HepG2 (cell line): ENCODE measurements around the gene COPZ2. TPM values are rescaled to one million over a fixed set of nuclear protein-coding genes. Genes with fewer than 3 reads are reported as not detected.
A peak's percentile ranks its signal among the peaks of the same experiment; 100 is the strongest.

Experiments
- ATAC-seq: fragments of 200-7000 bp; cut with Tn5 transposase; 3 replicates; pipeline ENCODE4 v1.9.1; 2020; ENCODE audit warnings: mild to moderate bottlenecking, moderate library complexity
- BruUV-seq: library from RNA; stranded (reverse); fragments of 400-500 nt; replicated peaks from 2 replicates; lab custom pipeline; 2021; lab: Mats Ljungman, UMichigan
- CTCF ChIA-PET: fragments of 300-600 bp; formaldehyde crosslinking; extraction: SDS; loops from one replicate; lab custom pipeline; 2021; ENCODE audit warnings: low total read pairs, inconsistent platforms, low intra/inter-chr PET ratio; lab: Yijun Ruan, JAX
- POLR2A ChIA-PET: fragments of 350-600 bp; sonication (Branson Sonifier 250); formaldehyde crosslinking; loops from one replicate; lab custom pipeline; 2020; ENCODE audit warnings: antibody characterized with exemption, inconsistent platforms; lab: Yijun Ruan, JAX
- DNase-seq: peaks from one replicate; pipeline ENCODE4 v3.0.0-alpha.2; 2015; ENCODE audit warnings: low spot score
- FAIRE-seq: peaks from 3 replicates; lab custom pipeline; 2011; peaks lifted over from hg19 to GRCh38; lab: Jason Lieb, UNC
- H2AFZ ChIP-seq: one replicate; pipeline ENCODE4 v1.6.1; 2011; ENCODE audit warnings: low read length, inconsistent platforms
- H3K27ac ChIP-seq: fragments of 300-600 bp; 3 replicates; pipeline ENCODE4 v1.8.0; 2011; ENCODE audit warnings: mixed run types, mild to moderate bottlenecking, mixed read lengths, low read length, inconsistent platforms; ENCODE audit not compliant: insufficient read depth; ENCODE audit errors: extremely low read length
- H3K27me3 ChIP-seq, 2 experiments: fragments of 200-600 bp in 1 of 2; 2 replicates in 1 of 2; 3 replicates in 1 of 2; pipeline versions ENCODE4 v1.6.0 to v1.8.0; 2011; ENCODE audit warnings: low read length in 2 of 2, mild to moderate bottlenecking in 2 of 2, moderate library complexity in 2 of 2, inconsistent platforms in 1 of 2; ENCODE audit not compliant: insufficient read depth in 2 of 2, control insufficient read depth in 1 of 2
- H3K36me3 ChIP-seq, 2 experiments: fragments of 200-600 bp in 1 of 2; replicated peaks in 1 of 2; 2 replicates in 1 of 2; 3 replicates in 1 of 2; pipeline versions ENCODE4 v1.5.1 to v1.8.0; 2011; ENCODE audit warnings: low read length in 2 of 2, inconsistent platforms in 1 of 2; ENCODE audit not compliant: insufficient read depth in 2 of 2, control insufficient read depth in 1 of 2
- H3K4me1 ChIP-seq: 2 replicates; pipeline ENCODE4 v1.5.1; 2012; ENCODE audit warnings: low read length, inconsistent platforms; ENCODE audit not compliant: insufficient read depth
- H3K4me2 ChIP-seq: 2 replicates; pipeline ENCODE4 v1.6.0; 2011; ENCODE audit warnings: low read depth, low read length, inconsistent platforms
- H3K4me3 ChIP-seq, 3 experiments: fragments of 200-600 bp in 1 of 3; sonication (generic), shearing (Covaris generic) in 1 of 3; replicated peaks in 1 of 3; 2 replicates each; pipeline ENCODE4 v1.5.1; 2011 to 2016; ENCODE audit warnings: low read length in 3 of 3, inconsistent platforms in 2 of 3, low read depth in 2 of 3, mild to moderate bottlenecking in 2 of 3, control low read depth in 1 of 3, mixed read lengths in 1 of 3; ENCODE audit not compliant: insufficient read depth in 1 of 3
- H3K79me2 ChIP-seq: one replicate; pipeline ENCODE4 v1.6.1; 2011; ENCODE audit warnings: low read length, inconsistent platforms; ENCODE audit not compliant: insufficient read depth
- H3K9ac ChIP-seq: 2 replicates; pipeline ENCODE4 v1.6.0; 2011; ENCODE audit warnings: mild to moderate bottlenecking, low read depth, low read length, inconsistent platforms; ENCODE audit not compliant: insufficient read depth
- H3K9me3 ChIP-seq: 2 replicates; pipeline ENCODE4 v1.5.1; 2012; ENCODE audit warnings: mild to moderate bottlenecking, low read length
- H4K20me1 ChIP-seq: 2 replicates; pipeline ENCODE4 v1.6.0; 2011; ENCODE audit warnings: inconsistent platforms, mild to moderate bottlenecking, low read length, moderate library complexity; ENCODE audit not compliant: insufficient read depth
- AHR ChIP-seq: IDR thresholded peaks from 2 replicates; pipeline ENCODE4 v1.6.1; 2018; ENCODE audit warnings: missing genetic modification reagents, missing compliant biosample characterization
- CAMTA2 ChIP-seq: sonication (generic); formaldehyde crosslinking; IDR thresholded peaks from 2 replicates; pipeline ENCODE4 v1.4.0; 2020; ENCODE audit warnings: mild to moderate bottlenecking, missing genetic modification reagents, borderline replicate concordance
- ERF ChIP-seq: IDR thresholded peaks from 2 replicates; pipeline ENCODE4 v1.6.1; 2018; ENCODE audit warnings: missing biosample characterization, missing genetic modification reagents
- EZH2 ChIP-seq: conservative IDR thresholded peaks from 2 replicates; pipeline ENCODE4 v1.6.1; 2012; ENCODE audit warnings: mild to moderate bottlenecking, low read depth, low read length, moderate library complexity
- GABPB1 ChIP-seq: IDR thresholded peaks from 2 replicates; pipeline ENCODE4 v1.6.1; 2016; ENCODE audit warnings: mild to moderate bottlenecking, missing genetic modification reagents, moderate library complexity, missing compliant biosample characterization
- KLF9 ChIP-seq: IDR thresholded peaks from 2 replicates; pipeline ENCODE4 v1.6.1; 2016; ENCODE audit warnings: low read depth
- MAFG ChIP-seq: sonication (generic); formaldehyde crosslinking; IDR thresholded peaks from 2 replicates; pipeline ENCODE4 v1.5.1; 2020; ENCODE audit warnings: mild to moderate bottlenecking, missing genetic modification reagents
- NR2F2 ChIP-seq: IDR thresholded peaks from 2 replicates; pipeline ENCODE4 v1.6.1; 2012; ENCODE audit warnings: low read depth, inconsistent platforms, borderline replicate concordance
- ONECUT2 ChIP-seq: sonication (generic); formaldehyde crosslinking; IDR thresholded peaks from 2 replicates; pipeline ENCODE4 v1.4.0; 2020; ENCODE audit warnings: missing genetic modification reagents
- POGZ ChIP-seq: sonication (generic); formaldehyde crosslinking; IDR thresholded peaks from 2 replicates; pipeline ENCODE4 v1.4.0; 2020; ENCODE audit warnings: mild to moderate bottlenecking, missing genetic modification reagents
- RCOR2 ChIP-seq: IDR thresholded peaks from 2 replicates; pipeline ENCODE4 v1.6.1; 2016; ENCODE audit warnings: missing biosample characterization, missing genetic modification reagents
- SETDB1 ChIP-seq: sonication (generic); formaldehyde crosslinking; IDR thresholded peaks from 2 replicates; pipeline ENCODE4 v1.5.1; 2020; ENCODE audit warnings: missing genetic modification reagents, mild to moderate bottlenecking, borderline replicate concordance
- SIN3A ChIP-seq: IDR thresholded peaks from 2 replicates; pipeline ENCODE4 v1.6.1; 2011; ENCODE audit warnings: low read depth, mild to moderate bottlenecking, control low read depth, low read length, borderline replicate concordance
- ZFP41 ChIP-seq: sonication (generic); formaldehyde crosslinking; IDR thresholded peaks from 2 replicates; pipeline ENCODE4 v1.4.0; 2020; ENCODE audit warnings: mild to moderate bottlenecking, missing genetic modification reagents, borderline replicate concordance
- ZFP82 ChIP-seq: sonication (generic); formaldehyde crosslinking; IDR thresholded peaks from 2 replicates; pipeline ENCODE4 v1.5.1; 2020; ENCODE audit warnings: mild to moderate bottlenecking, missing genetic modification reagents, borderline replicate concordance
- ZNF703 ChIP-seq: sonication (generic); formaldehyde crosslinking; IDR thresholded peaks from 2 replicates; pipeline ENCODE4 v1.5.1; 2020; ENCODE audit warnings: missing genetic modification reagents, mild to moderate bottlenecking, moderate library complexity, borderline replicate concordance
- ZNF879 ChIP-seq: sonication (generic); formaldehyde crosslinking; IDR thresholded peaks from 2 replicates; pipeline ENCODE4 v1.8.1; 2023; ENCODE audit warnings: missing genetic modification reagents
- WGBS: methylation state at CpG from one replicate; pipeline ENCODE4 v1.1.6; 2017; ENCODE audit warnings: low lambda C conversion rate; 5-methylcytosine and 5-hydroxymethylcytosine counted together
- in situ Hi-C: cut with HindIII; loops from 2 replicates; pipeline ENCODE4 v1.10.0; 2017; ENCODE audit warnings: low pct_unique_long_range_greater_than_20kb; ENCODE audit not compliant: extremely low pct_ligation_motif_present
- intact Hi-C: fragments of 100-400 bp; cut with micrococcal nuclease; formaldehyde crosslinking; loops from one replicate; pipeline ENCODE4 v1.10.0; 2022; ENCODE audit not compliant: unreplicated experiment
- polyA plus RNA-seq, 8 experiments: library from polyadenylated mRNA; depleted of rRNA in 3 of 8; stranded (reverse) in 7 of 8; unstranded in 1 of 8; fragments of >200 nt; fragmentation: Illumina TruSeq in 4 of 8; extraction: Trizol in 4 of 8; gene quantifications; 2 replicates each; pipeline versions ENCODE4 v1.2.1 to v1.2.3, GENCODE V29; 2011 to 2016; ENCODE audit warnings: low read depth in 4 of 8, missing spikeins in 1 of 8, mixed read lengths in 1 of 8; ENCODE audit not compliant: insufficient read depth in 1 of 8
- total RNA-seq, 5 experiments: library from RNA; depleted of rRNA; stranded (reverse); fragments of >200 nt; fragmentation: Illumina TruSeq; extraction: Trizol; gene quantifications; 2 replicates each; pipeline ENCODE4 v1.2.3, GENCODE V29; 2016; ENCODE audit warnings: low read depth in 1 of 5
- TF ChIP-seq, protein P1 (sequence below): sonication (generic); formaldehyde crosslinking; IDR thresholded peaks from 2 replicates; pipeline ENCODE4 v1.4.0; 2020; ENCODE audit warnings: mild to moderate bottlenecking, missing genetic modification reagents
- TF ChIP-seq, protein P2 (sequence below): sonication (generic); formaldehyde crosslinking; IDR thresholded peaks from 2 replicates; pipeline ENCODE4 v1.4.0; 2020; ENCODE audit warnings: mild to moderate bottlenecking, low read depth, missing genetic modification reagents

The COPZ2 gene
- total and polyA plus RNA-seq, 2 of the 13 experiments (the other 11 are each of a cell fraction or from before 2014, with no cell fraction given) = 0.61 to 1.5 TPM

DNA sequence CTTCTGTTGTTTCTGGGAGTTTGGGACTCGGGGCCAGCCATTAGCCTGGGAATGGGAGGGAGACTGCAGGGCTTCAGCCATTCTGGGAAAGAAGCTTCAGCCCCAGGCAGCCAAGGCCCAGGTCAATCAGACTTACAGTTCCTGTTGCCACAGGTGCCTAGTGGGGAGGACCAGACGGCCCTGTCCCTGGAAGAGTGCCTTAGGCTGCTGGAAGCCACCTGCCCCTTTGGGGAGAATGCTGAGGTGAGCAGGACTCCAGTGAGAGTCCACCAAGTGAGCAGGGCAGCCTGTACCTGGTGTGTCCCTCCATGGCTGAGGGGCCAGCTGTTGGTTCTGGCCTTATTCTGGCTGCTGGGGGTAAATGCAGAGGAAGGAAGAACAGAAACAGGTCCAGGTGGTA, 19.3 kb upstream of the COPZ2 start:
- BruUV-seq = no TSS peak
- DNase-seq (no peak), ATAC-seq (no peak), FAIRE-seq (no peak)
- peaks cover 35% of the 10 kb centered on the region for H4K20me1 ChIP-seq
- no peak overlapping the region for H3K27ac ChIP-seq
- H3K4me1 ChIP-seq = peaks cover 35% of the 10 kb centered on the region
- intact Hi-C loops = no loop called here
- POLR2A ChIA-PET = interaction anchor here (3.4 kb wide), 1 partner anchor 8 kb away, joined by 29 read pairs; the partner anchor contains the start of gene NFE2L1
- H3K27me3 ChIP-seq = no peaks in the 10 kb centered on the region
- CTCF ChIA-PET = no interaction called here
- TF ChIP-seq ZNF879 (no peak), CAMTA2 (CRISPR knock-in tag) (no peak), NR2F2 (no peak), ZNF703 (CRISPR knock-in tag) (no peak), POGZ (CRISPR knock-in tag) (no peak), SIN3A (no peak), ZFP41 (CRISPR knock-in tag) (no peak), RCOR2 (no peak)
- H3K4me2 ChIP-seq = no peak overlapping the region
- in situ Hi-C loops = no loop called here
- no peak overlapping the region for H3K9ac ChIP-seq
- peaks cover 54 to 92% of the 10 kb centered on the region in 2 experiments for H3K36me3 ChIP-seq
- H3K79me2 ChIP-seq = peaks cover 24% of the 10 kb centered on the region
- H3K4me3 ChIP-seq = no peak overlapping the region
- no peaks in the 10 kb centered on the region for H3K9me3 ChIP-seq
- no peak overlapping the region for H2AFZ ChIP-seq
- WGBS = 100% methylated on average over 2 of the region's 2 CpGs

DNA sequence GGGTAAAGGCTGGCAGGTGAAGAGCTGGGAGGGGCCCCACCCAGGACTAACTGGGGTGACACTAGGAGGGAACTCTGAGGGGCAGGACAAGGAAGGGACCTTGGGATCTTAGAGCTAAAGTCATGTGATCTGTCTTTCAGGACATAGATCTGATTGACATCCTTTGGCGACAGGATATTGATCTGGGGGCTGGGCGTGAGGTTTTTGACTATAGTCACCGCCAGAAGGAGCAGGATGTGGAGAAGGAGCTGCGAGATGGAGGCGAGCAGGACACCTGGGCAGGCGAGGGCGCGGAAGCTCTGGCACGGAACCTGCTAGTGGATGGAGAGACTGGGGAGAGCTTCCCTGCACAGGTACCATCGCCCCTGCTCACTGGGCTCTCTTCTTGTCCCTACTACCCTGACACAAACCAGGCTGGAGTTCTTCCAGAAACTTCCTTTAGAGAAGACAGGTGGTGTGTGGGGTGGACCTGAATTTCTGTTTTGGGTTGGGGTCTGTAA, 18.7 kb upstream of the COPZ2 start:
- FAIRE-seq = no peak
- Histone ChIP-seq H2AFZ (no peak overlapping the region), H3K27ac (peak overlapping the region; percentile 25), H4K20me1 (peaks cover 40% of the 10 kb centered on the region), H3K27me3 (no peaks in the 10 kb centered on the region), H3K79me2 (peaks cover 28% of the 10 kb centered on the region), H3K9ac (no peak overlapping the region), H3K4me1 (peaks cover 40% of the 10 kb centered on the region), H3K4me2 (no peak overlapping the region), H3K4me3 (no peak overlapping the region), H3K9me3 (no peaks in the 10 kb centered on the region), H3K36me3 (peaks cover 52 to 90% of the 10 kb centered on the region in 2 experiments)
- no TSS peak for BruUV-seq
- in situ Hi-C loops = no loop called here
- intact Hi-C loops = no loop called here
- no peak for ATAC-seq
- 98% methylated on average over 10 of the region's 10 CpGs for WGBS
- CTCF ChIA-PET = no interaction called here
- POLR2A ChIA-PET = interaction anchor here (1.7 to 3.4 kb wide), 2 partner anchors 8 kb away, joined by 5 to 29 read pairs; partner anchors contain the start of gene NFE2L1
- DNase-seq = no peak
- no peak for TF ChIP-seq GABPB1 (CRISPR knock-in tag)
- TF ChIP-seq, protein P1, sequence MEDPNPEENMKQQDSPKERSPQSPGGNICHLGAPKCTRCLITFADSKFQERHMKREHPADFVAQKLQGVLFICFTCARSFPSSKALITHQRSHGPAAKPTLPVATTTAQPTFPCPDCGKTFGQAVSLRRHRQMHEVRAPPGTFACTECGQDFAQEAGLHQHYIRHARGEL (CRISPR knock-in tag) = no peak
- TF ChIP-seq EZH2 = no peak
- no peak for TF ChIP-seq ONECUT2 (CRISPR knock-in tag)
- no peak for TF ChIP-seq AHR (CRISPR knock-in tag)
- TF ChIP-seq MAFG (CRISPR knock-in tag) = no peak
- no peak for TF ChIP-seq KLF9 (CRISPR knock-in tag)
- no peak for TF ChIP-seq ZFP82 (CRISPR knock-in tag)
- no peak for TF ChIP-seq ERF
- TF ChIP-seq, protein P2, sequence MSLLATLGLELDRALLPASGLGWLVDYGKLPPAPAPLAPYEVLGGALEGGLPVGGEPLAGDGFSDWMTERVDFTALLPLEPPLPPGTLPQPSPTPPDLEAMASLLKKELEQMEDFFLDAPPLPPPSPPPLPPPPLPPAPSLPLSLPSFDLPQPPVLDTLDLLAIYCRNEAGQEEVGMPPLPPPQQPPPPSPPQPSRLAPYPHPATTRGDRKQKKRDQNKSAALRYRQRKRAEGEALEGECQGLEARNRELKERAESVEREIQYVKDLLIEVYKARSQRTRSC (CRISPR knock-in tag) = no peak
- no peak for TF ChIP-seq SETDB1 (CRISPR knock-in tag)
